ENCODE results near the gene RCC2.

GRCh38 chr1:17425806-17426600 lies 13.5 kb downstream of the RCC2 start:
- TF ChIP-seq CTCF (IDR thresholded peaks at IDR 0.05) (no peak), ZFX (IDR thresholded peaks at IDR 0.05; ENCODE audit: borderline replicate concordance) (no peak)
